HG03159 (cell line): Measurements from ENCODE around the gene YEATS2.

Experiments
- ATAC-seq: cut with Tn5 transposase; IDR thresholded peaks from one replicate; pipeline ENCODE4 v1.9.1; 2021; ENCODE audit warnings: mild to moderate bottlenecking, moderate library complexity; ENCODE audit not compliant: unreplicated experiment

The YEATS2 gene

DNA sequence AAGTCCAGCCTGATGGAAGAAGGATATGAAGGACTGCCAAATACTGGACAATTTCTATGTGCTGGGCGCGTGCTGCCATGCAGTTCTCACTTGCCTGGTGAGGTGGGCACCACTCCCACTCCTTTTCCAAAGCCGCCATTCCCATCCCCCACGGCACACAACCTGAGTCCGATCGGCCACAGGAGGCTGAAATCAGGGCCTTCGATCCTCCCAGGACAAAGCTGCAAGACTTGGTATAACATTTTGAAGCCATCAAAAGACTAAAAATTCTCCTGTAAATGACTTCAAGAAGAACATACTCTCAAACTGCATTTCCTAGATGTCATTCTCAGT lies 130.9 kb downstream of the YEATS2 start:
- ATAC-seq = no peak

DNA sequence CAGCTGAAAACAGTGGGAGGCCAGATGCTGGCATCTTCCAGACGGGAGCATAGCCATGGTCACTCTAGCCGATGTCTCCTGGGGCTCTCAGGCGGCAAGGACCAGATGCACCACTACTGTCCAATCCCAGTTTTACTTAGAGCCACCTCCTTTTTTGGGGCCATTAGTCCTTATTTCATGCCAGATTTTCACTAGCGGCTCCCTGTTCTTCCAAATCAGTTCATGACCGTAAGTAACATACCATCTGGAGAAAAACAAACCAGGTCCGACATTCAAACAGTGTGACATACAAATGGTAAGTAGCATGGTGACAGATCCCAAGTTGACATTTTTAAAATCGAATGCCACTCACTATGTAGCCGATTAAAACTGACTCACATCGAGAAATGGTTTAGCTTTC lies 131.9 kb downstream of the YEATS2 start:
- no peak for ATAC-seq

GRCh38 chr3:183830187-183830586 lies 132.6 kb downstream of the YEATS2 start:
- ATAC-seq = no peak

GRCh38 chr3:183833516-183833915 lies 135.9 kb downstream of the YEATS2 start:
- ATAC-seq = no peak

- no peak for ATAC-seq
Measured at GRCh38 chr3:183837390-183837789, 139.8 kb downstream of the YEATS2 start.

DNA sequence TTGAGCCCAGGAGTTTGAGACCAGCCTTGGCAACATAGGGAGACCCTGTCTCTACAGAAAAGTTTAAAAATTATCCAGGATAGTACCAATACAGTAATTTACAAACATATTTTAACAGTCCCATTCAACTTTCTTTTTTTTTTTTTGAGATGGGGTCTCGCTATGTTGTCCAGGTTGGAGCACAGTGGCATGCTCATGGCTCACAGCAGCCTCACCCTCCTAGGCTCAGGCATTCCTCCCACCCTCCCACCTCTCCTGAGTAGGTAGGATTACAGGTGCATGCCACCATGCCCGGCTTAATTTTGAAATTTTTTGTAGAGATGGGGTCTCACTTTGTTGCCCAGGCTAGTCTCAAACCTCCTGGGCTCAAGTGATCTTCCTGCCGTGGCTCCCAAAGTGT lies 140.3 kb downstream of the YEATS2 start:
- ATAC-seq = no peak

DNA sequence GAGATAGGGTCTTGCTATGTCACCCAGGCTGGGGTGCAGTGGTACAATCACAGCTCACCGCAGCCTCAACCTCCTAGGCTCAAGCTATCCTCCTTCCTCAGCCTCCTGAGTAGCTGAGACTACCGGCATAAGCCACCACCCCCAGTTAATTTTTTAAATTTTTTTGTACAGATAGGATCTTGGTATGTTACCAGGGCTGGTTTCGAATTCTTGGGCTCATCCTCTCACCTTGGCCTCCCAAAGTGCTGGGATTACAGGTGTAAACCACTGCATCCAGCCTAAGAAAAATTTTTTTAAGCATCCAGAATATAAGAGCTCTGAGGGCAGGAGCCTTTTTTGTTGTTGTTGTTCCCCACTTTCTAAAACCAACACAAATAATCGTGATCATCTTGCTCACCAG lies 142.2 kb downstream of the YEATS2 start:
- no peak for ATAC-seq

DNA sequence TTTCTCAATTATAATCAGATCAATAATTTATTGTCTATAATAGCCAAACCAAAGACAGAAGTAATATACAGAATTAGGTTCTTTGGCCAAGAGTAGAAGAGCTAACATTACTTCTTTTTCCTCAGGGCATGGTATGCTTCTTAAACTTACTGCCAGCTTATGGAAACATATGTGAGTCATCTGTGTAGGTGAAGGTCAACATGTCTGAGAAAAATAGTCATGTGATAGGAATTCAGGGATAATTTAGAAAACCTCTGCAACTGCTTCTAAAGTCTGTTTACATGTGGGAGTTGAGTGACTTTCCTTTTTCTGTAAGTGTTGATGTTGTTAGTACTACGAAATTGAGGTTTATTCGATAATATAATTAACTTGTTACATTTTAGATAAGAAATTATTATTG lies 147.0 kb downstream of the YEATS2 start:
- no peak for ATAC-seq

- ATAC-seq = no peak
Measured at GRCh38 chr3:183845090-183845489, 147.5 kb downstream of the YEATS2 start.

- ATAC-seq = no peak
Measured at GRCh38 chr3:183845608-183846288, 148.2 kb downstream of the YEATS2 start.

- ATAC-seq = no peak
Measured at GRCh38 chr3:183854318-183855035, 156.9 kb downstream of the YEATS2 start.

GRCh38 chr3:183857863-183858262 lies 160.3 kb downstream of the YEATS2 start:
- no peak for ATAC-seq
